Measurements from ENCODE around the gene LMNTD2. TPM values are rescaled to one million over a fixed set of nuclear protein-coding genes. Genes with fewer than 3 reads are reported as not detected.

The LMNTD2 gene
- total RNA-seq, 1 donor from 2014 or later = 0.78 TPM

DNA sequence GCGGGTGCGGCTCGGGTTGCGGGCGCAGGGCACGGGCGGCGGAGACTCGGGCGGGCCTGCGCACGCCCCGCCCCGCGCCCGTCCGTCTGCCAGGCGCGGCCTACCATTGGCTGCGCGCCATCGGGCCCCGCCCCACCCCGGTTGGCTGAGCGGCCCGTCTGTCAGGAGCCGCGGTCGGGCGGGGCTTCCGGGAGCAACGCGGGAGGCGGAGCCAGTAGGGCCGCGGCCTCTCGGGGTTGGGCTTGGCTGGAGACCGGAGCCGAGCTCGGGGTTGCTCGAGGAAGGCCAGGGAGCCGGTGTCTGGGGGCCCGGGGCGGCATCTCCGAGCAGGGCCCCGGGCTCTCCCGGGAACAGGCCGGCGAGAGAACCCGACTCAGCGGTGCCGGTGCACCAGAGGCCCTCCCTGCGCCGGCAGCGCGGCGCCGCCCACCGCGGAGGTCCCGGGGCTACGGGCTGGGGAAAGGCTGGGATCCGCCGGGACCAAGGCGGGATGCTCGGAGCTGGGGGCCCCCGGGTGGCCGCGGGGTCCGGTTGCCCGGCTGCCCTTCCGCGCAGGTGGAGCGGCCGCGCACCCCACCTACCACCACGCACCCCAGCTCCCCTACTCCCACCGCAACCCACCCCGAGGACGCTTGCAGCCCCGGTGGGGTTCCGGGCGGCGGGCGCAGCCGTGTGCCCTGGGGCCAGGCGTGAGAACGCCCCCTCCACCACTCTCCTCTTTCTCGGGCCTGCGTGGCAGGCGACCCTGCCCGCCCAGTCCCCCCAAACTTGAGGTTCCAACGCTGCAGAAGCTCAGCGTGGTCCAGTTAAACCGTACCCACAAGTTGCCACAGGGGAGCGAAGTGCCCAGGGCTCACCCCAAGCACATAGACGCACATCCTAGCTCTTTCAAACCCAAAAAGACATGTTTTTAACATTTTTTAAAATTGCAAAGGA is 24.8 kb downstream of the LMNTD2 start, which contains the start of gene HRAS:
Gene HRAS (minus strand): TSS at position 58 of the 936 bp plus-strand sequence.
- peak; percentile 93 for DNase-seq (ENCODE audit: low read depth)

GRCh38 chr11:535210-535518 is 25.4 kb downstream of the LMNTD2 start:
- DNase-seq (ENCODE audit: low read depth) = no peak

GRCh38 chr11:534396-535209 is 25.9 kb downstream of the LMNTD2 start:
- peak; percentile 86 for DNase-seq (ENCODE audit: low read depth)

GRCh38 chr11:533586-534395 is 26.7 kb downstream of the LMNTD2 start:
- no peak for DNase-seq (ENCODE audit: low read depth)

- no peak for DNase-seq (ENCODE audit: low read depth)
Measured at GRCh38 chr11:532986-533585, 27.5 kb downstream of the LMNTD2 start.

GRCh38 chr11:532527-532985 is 28.0 kb downstream of the LMNTD2 start:
- no peak for DNase-seq (ENCODE audit: low read depth)

DNA sequence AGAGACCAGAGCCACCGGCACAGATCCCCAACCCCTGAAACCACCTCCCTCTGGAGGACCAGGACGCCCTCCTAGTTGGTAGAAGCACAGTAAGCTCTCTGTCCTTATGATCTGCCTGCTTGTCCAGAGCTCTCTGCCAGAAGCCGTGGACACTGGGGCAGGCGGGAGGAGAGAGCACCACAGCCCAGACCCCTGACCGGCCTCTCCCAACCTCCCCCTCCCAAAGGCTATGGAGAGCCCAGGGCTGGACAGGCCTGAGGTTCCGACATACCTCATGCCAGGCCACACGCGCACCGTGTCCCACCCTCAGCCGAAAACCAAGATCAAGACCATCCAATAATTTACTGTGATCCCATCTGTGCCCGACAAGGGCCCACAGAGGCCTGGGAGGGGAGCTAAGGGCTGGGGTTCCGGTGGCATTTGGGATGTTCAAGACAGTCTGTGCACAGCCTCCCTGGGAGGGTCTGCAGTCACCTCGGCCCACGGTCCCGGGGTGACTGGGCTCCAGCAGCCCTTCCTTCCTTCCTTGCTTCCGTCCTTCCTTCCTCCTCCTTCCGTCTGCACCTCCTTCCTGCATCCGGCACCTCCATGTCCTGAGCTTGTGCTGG is 28.5 kb downstream of the LMNTD2 start:
- DNase-seq (ENCODE audit: low read depth) = no peak

DNA sequence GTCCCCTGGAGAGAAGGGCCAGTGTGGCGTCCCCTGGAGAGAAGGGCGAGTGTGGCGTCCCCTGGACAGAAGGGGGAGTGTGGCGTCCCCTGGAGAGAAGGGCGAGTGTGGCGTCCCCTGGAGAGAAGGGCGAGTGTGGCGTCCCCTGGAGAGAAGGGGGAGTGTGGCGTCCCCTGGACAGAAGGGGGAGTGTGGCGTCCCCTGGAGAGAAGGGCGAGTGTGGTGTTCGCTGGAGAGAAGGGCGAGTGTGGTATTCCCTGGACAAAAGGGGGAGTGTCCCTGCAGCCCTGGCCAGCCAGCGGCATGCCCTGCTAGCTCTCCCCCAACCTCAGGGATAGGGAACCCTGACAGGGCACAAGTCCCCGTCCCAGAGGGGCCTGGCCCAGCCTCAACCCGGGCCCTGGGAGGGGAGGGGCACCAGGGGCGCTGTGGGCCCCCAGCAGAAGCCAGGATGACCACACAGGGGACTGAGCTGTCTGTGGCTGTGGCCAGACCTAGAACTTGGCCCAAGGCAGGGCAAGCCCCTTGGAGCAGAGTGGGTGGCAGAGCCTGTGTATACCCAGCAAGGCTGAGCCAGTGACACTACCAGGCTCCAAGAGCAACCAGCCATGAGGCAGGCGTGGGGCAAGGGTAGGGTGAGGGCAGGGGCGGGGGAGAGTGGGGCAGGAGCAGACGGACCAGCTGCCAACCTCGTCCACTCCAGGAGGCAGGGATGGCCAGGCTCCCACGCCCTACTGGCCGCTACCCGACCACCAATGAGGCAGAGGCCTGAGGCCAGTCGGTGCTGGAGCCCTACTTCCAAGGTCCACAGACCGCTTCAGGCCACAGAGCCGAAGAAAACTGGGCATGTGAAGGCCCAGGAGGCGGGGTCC is 29.3 kb downstream of the LMNTD2 start:
- no peak for DNase-seq (ENCODE audit: low read depth)

- DNase-seq (ENCODE audit: low read depth) = no peak
Measured at GRCh38 chr11:529728-530411, 30.7 kb downstream of the LMNTD2 start.

- peak; percentile 48 for DNase-seq (ENCODE audit: low read depth)
Measured at GRCh38 chr11:528815-529727, 31.5 kb downstream of the LMNTD2 start.

DNA sequence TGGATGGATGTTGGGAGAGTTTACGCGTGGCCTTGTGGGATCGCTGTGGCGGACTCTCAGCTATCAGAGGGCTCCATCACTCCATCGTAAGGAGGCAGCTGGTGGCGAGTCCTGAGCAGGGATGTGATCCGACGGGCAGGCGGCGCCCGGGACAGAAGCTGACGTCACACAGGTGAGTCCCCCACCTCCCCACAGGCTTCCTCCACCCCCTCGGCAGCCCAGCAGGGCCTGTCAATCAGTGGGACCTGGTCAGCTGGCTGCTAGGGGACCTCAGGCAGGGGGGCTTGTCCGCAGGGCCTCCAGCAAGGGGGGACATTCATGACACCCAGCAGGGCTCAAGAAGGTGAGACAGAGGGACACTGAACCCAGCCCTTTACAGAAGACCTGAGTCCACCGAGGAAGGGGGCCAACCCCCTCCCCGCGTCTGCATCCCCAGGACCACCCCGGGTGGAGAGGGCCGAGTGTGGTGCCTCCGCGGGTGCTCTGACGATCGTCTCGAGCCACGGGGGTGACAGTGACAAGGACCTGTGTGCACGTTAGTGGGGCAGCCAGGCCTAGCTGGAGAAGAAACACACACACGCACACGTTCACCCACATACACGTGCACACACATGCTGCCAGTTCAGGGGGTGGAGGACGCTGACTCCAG is 32.2 kb downstream of the LMNTD2 start:
- DNase-seq (ENCODE audit: low read depth) = no peak

- no peak for DNase-seq (ENCODE audit: low read depth)
Measured at GRCh38 chr11:526192-526591, 34.3 kb downstream of the LMNTD2 start.

- no peak for DNase-seq (ENCODE audit: low read depth)
Measured at GRCh38 chr11:521177-521688, 39.3 kb downstream of the LMNTD2 start.

DNA sequence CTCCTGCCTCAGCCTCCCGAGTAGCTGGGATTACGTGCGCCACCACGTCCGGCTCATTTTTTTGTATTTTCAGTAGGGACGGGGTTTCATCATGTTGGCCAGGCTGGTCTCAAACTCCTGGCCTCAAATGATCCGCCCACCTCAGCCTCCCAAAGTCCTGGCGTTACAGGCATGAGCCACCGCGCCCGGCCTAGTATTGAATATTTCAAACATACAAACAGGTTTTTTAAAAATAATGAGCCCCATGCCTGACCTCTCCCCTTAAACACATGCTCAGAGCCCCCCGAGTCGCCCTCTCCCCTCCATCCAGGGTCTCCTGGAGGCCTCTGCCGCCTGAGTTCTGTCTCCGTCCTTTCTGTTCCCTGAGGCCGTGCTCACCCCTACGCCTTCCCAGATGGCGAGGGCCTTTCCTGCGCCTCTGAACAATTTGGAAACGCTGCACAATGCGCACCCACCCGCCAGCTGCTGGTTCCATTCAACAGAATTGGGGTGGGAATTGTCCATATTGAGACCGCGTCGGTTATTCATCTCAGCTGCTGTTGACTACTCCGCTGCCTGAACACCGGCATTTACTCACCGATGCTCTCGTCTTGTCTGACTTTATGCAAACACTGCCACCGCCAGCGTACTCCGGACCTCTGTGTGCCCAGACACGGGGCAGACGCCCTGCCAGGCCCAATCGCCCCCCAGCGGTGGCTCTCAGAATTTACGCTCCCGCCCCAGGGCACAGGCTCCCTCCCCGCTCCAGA is 39.9 kb downstream of the LMNTD2 start:
- no peak for DNase-seq (ENCODE audit: low read depth)

DNA sequence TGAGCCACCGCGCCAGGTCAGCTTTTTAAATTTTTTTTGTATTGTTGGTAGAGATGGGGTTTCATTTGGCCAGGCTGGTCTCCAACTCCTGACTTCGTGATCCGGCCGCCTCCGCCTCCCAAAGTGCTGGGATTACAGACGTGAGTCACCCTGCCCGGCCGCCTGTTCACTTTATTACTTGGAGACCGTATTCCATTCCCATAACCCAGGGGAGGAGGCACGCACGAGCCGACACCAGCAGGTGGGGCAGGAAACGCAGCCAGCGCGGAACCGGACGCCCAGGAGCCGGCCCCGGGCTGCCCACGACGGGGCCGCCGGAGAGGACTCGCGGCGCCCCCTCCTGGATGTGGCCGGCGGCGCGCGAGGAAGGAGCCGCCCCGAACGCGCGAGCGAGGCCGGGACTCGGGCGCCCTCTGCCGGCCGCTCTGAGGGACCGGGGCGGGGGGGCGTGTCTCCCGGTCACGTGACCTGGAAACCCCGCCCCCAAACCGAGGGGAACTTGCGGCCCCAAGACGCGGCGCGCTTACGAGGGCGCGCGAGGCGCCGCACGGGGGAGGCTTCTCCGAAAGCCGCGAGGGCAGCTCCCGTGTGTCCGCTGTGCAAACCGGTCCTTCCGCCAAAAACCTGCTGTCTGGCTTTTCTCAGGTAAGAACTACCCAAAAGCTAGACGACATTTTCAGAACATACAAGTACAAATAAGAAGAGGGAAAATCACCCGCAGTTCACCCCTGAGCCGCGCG is 41.9 kb downstream of the LMNTD2 start:
- DNase-seq (ENCODE audit: low read depth) = peak; percentile 98

All from myocyte (in vitro differentiated cells).